DND-41 (cell line): ENCODE measurements around the gene OR14C36.

Source experiments
- ATAC-seq: fragments of 200-7000 bp; cut with Tn5 transposase; 3 replicates; pipeline ENCODE4 v1.9.1; 2021; ENCODE audit warnings: low read depth; ENCODE audit not compliant: insufficient read depth
- DNase-seq: peaks from one replicate; pipeline ENCODE4 v3.0.0-alpha.2; 2020
- H2AFZ ChIP-seq: 2 replicates; pipeline ENCODE4 v1.6.0; 2012; ENCODE audit warnings: low read depth, low read length
- H3K27ac ChIP-seq: 2 replicates; pipeline ENCODE4 v1.5.1; 2012; ENCODE audit warnings: low read length, inconsistent platforms
- H3K27me3 ChIP-seq: fragments of 200-600 bp; sonication (generic); 2 replicates; pipeline ENCODE4 v1.6.0; 2012; ENCODE audit warnings: low read length, mild to moderate bottlenecking, inconsistent platforms; ENCODE audit not compliant: insufficient read depth, poor library complexity
- H3K36me3 ChIP-seq: 2 replicates; pipeline ENCODE4 v1.5.1; 2012; ENCODE audit warnings: low read length, inconsistent platforms; ENCODE audit not compliant: insufficient read depth
- H3K4me1 ChIP-seq: 2 replicates; pipeline ENCODE4 v1.5.1; 2012; ENCODE audit warnings: mild to moderate bottlenecking, low read length; ENCODE audit not compliant: insufficient read depth
- H3K4me2 ChIP-seq: 2 replicates; pipeline ENCODE4 v1.6.0; 2012; ENCODE audit warnings: mild to moderate bottlenecking, moderate library complexity, low read length, inconsistent platforms; ENCODE audit not compliant: insufficient read depth
- H3K4me3 ChIP-seq, 2 experiments: fragments of 200-600 bp in 1 of 2; shearing (Covaris generic) in 1 of 2; 2 replicates each; pipeline ENCODE4 v1.5.1; 2012 to 2016; ENCODE audit warnings: inconsistent platforms in 2 of 2, low read length in 2 of 2, mild to moderate bottlenecking in 2 of 2, low read depth in 1 of 2, moderate library complexity in 1 of 2
- H3K79me2 ChIP-seq: 2 replicates; pipeline ENCODE4 v1.6.0; 2012; ENCODE audit warnings: low read length, inconsistent platforms; ENCODE audit not compliant: insufficient read depth
- H3K9ac ChIP-seq: 2 replicates; pipeline ENCODE4 v1.6.0; 2012; ENCODE audit warnings: low read depth, mild to moderate bottlenecking, inconsistent platforms, low read length, moderate library complexity
- H3K9me3 ChIP-seq: 2 replicates; pipeline ENCODE4 v1.5.1; 2012; ENCODE audit warnings: low read length, moderate library complexity, mild to moderate bottlenecking, inconsistent platforms; ENCODE audit not compliant: insufficient read depth, severe bottlenecking
- H4K20me1 ChIP-seq: 2 replicates; pipeline ENCODE4 v1.6.0; 2012; ENCODE audit warnings: low read length; ENCODE audit not compliant: insufficient read depth
- CTCF ChIP-seq: IDR thresholded peaks from 2 replicates; pipeline ENCODE4 v1.5.1; 2012; ENCODE audit warnings: borderline replicate concordance, low read length, moderate library complexity, mild to moderate bottlenecking; ENCODE audit not compliant: poor library complexity, severe bottlenecking; ENCODE audit errors: extremely low read depth
- EZH2 ChIP-seq: IDR thresholded peaks from 3 replicates; pipeline ENCODE4 v1.6.1; 2012; ENCODE audit warnings: borderline replicate concordance, low read depth, mild to moderate bottlenecking, moderate library complexity, low read length, inconsistent platforms; ENCODE audit not compliant: severe bottlenecking

OR14C36 gene

GRCh38 chr1:248393050-248393449 is 44.5 kb downstream of the OR14C36 start:
- H3K4me1 ChIP-seq = no peaks in the 10 kb centered on the region
- TF ChIP-seq CTCF (no peak), EZH2 (no peak)
- no peaks in the 10 kb centered on the region for H3K9me3 ChIP-seq

More at GRCh38 chr1:248393050-248393449, 44.5 kb downstream of the OR14C36 start:
- no peak for DNase-seq
- Histone ChIP-seq H4K20me1 (no peaks in the 10 kb centered on the region), H3K4me3 (no peak overlapping the region), H3K36me3 (no peaks in the 10 kb centered on the region), H2AFZ (no peak overlapping the region), H3K27me3 (no peaks in the 10 kb centered on the region), H3K27ac (no peak overlapping the region), H3K4me2 (no peak overlapping the region), H3K9ac (no peak overlapping the region), H3K79me2 (no peaks in the 10 kb centered on the region)
- ATAC-seq = no peak
